Right lobe of liver (tissue), 6 donors: ENCODE data around the gene CC2D2A. TPM values are rescaled to one million over a fixed set of nuclear protein-coding genes. Genes with fewer than 3 reads are reported as not detected.

ENCODE experiments used
- ATAC-seq, 4 donors: fragments of 200-7000 bp; cut with Tn5 transposase; one replicate each; pipeline ENCODE4 v1.9.1; 2020; ENCODE audit warnings: mild to moderate bottlenecking in 4 of 4, moderate library complexity in 4 of 4
- DNase-seq, 3 donors: peaks; one replicate each; pipeline ENCODE4 v3.0.0-alpha.2; 2020
- H3K27ac ChIP-seq, 3 donors: fragments of 200-600 bp; one replicate each; pipeline ENCODE4 v1.8.0; 2022
- H3K27me3 ChIP-seq, 2 donors: fragments of 200-600 bp; one replicate each; pipeline ENCODE4 v1.8.0; 2022
- H3K36me3 ChIP-seq, 4 donors: fragments of 200-600 bp; sonication (generic) in 1 of 4; one replicate each; pipeline versions ENCODE4 v1.5.1 to v1.8.0; 2017 to 2022; ENCODE audit warnings: control low read depth in 1 of 4
- H3K4me1 ChIP-seq, 4 donors: fragments of 200-600 bp; sonication (generic) in 1 of 4; one replicate each; pipeline versions ENCODE4 v1.5.1 to v1.8.0; 2017 to 2022; ENCODE audit warnings: control low read depth in 1 of 4
- H3K4me3 ChIP-seq, 3 donors: fragments of 200-600 bp; one replicate each; pipeline ENCODE4 v1.8.0; 2022
- H3K9me3 ChIP-seq, 4 donors: fragments of 200-600 bp; sonication (generic) in 1 of 4; one replicate each; pipeline versions ENCODE4 v1.5.1 to v1.8.0; 2017 to 2022; ENCODE audit warnings: control low read depth in 1 of 4
- POLR2A ChIP-seq: fragments of 450-650 bp; IDR thresholded peaks from one replicate; pipeline ENCODE4 v1.6.1; 2017; ENCODE audit warnings: antibody characterized with exemption, mild to moderate bottlenecking
- WGBS: methylation state at CpG from one replicate; pipeline ENCODE4 v1.1.6; 2018; ENCODE audit warnings: low coverage, low lambda C conversion rate; ENCODE audit not compliant: insufficient coverage; ENCODE audit errors: missing lambda C conversion rate; 5-methylcytosine and 5-hydroxymethylcytosine counted together
- intact Hi-C, 2 donors: fragments of 100-400 bp; cut with DNase I; formaldehyde crosslinking; loops; one replicate each; pipeline versions ENCODE4 v1.11.2 to v1.14.1; 2022
- total RNA-seq, 6 experiments: library from RNA; depleted of rRNA in 2 of 6; stranded (reverse); fragments of >200 nt in 2 of 6; fragmentation: NEBNext Ultra II Directional in 3 of 6; extraction: Animal tissue kit (Norgen Biotek cat#: 25700) in 3 of 6; gene quantifications; one replicate each; pipeline versions ENCODE4 v1.1.0 to v1.2.4, GENCODE V29; 2016 to 2023
- TF ChIP-seq, protein P1 (sequence below), 4 donors: fragments of 200-600 bp in 3 of 4; fragments of 450-650 bp in 1 of 4; IDR thresholded peaks; one replicate each; pipeline versions ENCODE4 v1.5.1 to v1.8.0; 2016 to 2022; ENCODE audit warnings: antibody characterized with exemption in 4 of 4, mild to moderate bottlenecking in 2 of 4
- donor health status: DM: no; HTN: yes; CAD: no.
- donor health status: DM: no; HTN: no; CAD: no.
- donor health status: DM: no; HTN: no; CAD: no.
- donor health status: DM: no; HTN: yes; CAD: no.
- donor health status: DM: no; HTN: yes; CAD: no.

CC2D2A gene
- total RNA-seq, 6 experiments from 2014 or later = 1.7 to 6.5 (median 3.2) TPM

DNA sequence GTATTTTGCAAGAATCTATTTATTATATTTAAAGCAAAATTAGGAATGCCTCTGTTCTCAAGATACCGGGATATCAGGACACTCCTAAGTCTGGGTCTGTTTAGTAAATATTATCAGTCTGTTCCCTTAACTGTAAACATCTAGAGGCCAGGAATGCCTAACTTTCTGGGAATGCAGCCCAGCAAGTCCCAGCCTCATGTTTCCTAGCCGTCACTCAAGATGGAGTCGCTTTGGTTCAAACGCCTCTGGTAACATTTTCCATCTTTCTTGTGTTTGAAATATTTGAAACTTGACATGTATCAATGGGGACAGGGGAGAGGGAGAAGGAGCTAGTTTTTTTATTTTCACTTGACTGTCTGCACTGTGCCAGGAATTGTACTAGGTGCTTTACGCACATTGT lies 100.1 kb downstream of the CC2D2A start:
- no peak overlapping the region for H3K4me3 ChIP-seq
- intact Hi-C loops = no loop called here
- H3K9me3 ChIP-seq = no peaks in the 10 kb centered on the region
- no peak for ATAC-seq
- 83% methylated on average over 3 of the region's 5 CpGs for WGBS
- no peak for DNase-seq
- no peak overlapping the region for H3K27ac ChIP-seq
- TF ChIP-seq, protein P1, sequence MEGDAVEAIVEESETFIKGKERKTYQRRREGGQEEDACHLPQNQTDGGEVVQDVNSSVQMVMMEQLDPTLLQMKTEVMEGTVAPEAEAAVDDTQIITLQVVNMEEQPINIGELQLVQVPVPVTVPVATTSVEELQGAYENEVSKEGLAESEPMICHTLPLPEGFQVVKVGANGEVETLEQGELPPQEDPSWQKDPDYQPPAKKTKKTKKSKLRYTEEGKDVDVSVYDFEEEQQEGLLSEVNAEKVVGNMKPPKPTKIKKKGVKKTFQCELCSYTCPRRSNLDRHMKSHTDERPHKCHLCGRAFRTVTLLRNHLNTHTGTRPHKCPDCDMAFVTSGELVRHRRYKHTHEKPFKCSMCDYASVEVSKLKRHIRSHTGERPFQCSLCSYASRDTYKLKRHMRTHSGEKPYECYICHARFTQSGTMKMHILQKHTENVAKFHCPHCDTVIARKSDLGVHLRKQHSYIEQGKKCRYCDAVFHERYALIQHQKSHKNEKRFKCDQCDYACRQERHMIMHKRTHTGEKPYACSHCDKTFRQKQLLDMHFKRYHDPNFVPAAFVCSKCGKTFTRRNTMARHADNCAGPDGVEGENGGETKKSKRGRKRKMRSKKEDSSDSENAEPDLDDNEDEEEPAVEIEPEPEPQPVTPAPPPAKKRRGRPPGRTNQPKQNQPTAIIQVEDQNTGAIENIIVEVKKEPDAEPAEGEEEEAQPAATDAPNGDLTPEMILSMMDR (IDR thresholded peaks at IDR 0.05) = no peak
- no peak for TF ChIP-seq POLR2A
- H3K4me1 ChIP-seq = no peaks in the 10 kb centered on the region
- H3K36me3 ChIP-seq = peaks cover 0 to 12% (median 0%) of the 10 kb centered on the region in 4 donors
- no peaks in the 10 kb centered on the region for H3K27me3 ChIP-seq

DNA sequence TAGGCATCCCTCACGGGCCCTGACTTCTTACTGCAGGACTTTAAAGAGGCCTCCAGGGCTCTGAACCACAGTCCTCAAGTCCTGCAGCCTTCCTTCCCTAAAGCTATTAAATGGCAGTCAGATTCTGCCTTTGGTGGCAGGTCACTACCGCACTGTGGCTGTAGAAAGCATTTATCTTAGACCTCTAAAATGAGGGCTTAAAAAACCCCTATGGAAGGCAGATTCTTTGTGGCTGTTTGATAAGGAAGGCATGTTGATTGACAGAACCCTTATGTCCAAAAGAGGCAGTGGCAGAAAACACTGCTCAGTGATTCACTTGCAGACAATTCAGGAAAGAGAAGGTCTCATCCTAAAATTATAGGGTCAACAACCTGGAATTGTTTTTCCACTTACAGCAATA lies 106.3 kb downstream of the CC2D2A start:
- intact Hi-C loops = no loop called here
- no peaks in the 10 kb centered on the region for H3K27me3 ChIP-seq
- no peak overlapping the region for H3K27ac ChIP-seq
- no peak for TF ChIP-seq POLR2A
- TF ChIP-seq, protein P1 (IDR thresholded peaks at IDR 0.05) = no peak
- peaks cover 0 to 2% (median 0%) of the 10 kb centered on the region in 4 donors for H3K36me3 ChIP-seq
- 100% methylated on average over 1 of the region's 2 CpGs for WGBS
- ATAC-seq (no peak), DNase-seq (no peak)
- H3K9me3 ChIP-seq = no peaks in the 10 kb centered on the region
- H3K4me1 ChIP-seq = no peaks in the 10 kb centered on the region
- no peak overlapping the region for H3K4me3 ChIP-seq

DNA sequence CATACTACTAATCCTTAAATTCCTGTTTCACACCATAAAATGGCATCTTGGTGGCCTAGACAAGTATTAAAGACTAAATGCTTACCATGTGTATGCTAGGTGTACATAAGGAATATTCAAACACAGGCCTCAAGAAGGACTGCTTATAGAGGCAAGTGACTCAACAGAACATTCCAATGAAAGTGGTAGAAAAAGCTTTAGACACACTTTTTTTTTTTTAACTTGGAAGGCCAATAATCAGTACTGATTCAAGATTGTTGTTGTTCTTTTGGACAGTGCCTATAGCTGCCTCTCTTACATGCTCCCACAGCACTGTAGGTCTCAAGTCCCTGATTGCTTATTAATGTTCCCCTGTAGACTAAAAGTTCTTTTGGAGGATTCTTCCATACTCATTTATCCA lies 107.8 kb downstream of the CC2D2A start:
- DNase-seq = no peak
- intact Hi-C loops = no loop called here
- peaks cover 0 to 2% (median 0%) of the 10 kb centered on the region in 4 donors for H3K36me3 ChIP-seq
- TF ChIP-seq, protein P1 (IDR thresholded peaks at IDR 0.05) = no peak
- TF ChIP-seq POLR2A = no peak
- H3K9me3 ChIP-seq = no peaks in the 10 kb centered on the region
- no peak for ATAC-seq
- no peaks in the 10 kb centered on the region for H3K4me1 ChIP-seq
- H3K27ac ChIP-seq = no peak overlapping the region
- no peak overlapping the region for H3K4me3 ChIP-seq
- H3K27me3 ChIP-seq = no peaks in the 10 kb centered on the region

DNA sequence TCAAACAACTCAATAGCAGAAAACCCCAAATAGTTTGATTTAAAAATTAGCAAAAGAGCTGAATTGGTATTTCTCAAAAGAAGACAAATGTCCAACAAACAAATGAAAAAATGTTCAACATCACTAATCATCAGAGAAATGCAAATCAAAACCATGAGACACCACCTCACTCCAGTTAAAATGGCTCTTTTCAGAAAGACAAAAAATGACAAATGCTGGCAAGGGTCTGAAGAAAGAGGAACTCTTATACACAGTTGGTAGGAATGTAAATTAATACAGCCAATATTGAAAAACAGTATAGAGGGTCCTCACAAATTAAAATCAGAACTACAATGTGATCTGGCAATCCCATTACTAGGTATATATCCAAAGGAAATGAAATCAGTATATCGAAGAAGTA lies 115.1 kb downstream of the CC2D2A start:
- ATAC-seq (no peak), DNase-seq (no peak)
- WGBS = 100% methylated on average over 1 of the region's 1 CpG
- H3K27me3 ChIP-seq = no peaks in the 10 kb centered on the region
- H3K4me3 ChIP-seq = no peak overlapping the region
- H3K4me1 ChIP-seq = no peaks in the 10 kb centered on the region
- H3K27ac ChIP-seq = no peak overlapping the region
- no peaks in the 10 kb centered on the region for H3K36me3 ChIP-seq
- intact Hi-C loops = no loop called here
- no peaks in the 10 kb centered on the region for H3K9me3 ChIP-seq
- no peak for TF ChIP-seq POLR2A
- TF ChIP-seq, protein P1 (IDR thresholded peaks at IDR 0.05) = no peak

DNA sequence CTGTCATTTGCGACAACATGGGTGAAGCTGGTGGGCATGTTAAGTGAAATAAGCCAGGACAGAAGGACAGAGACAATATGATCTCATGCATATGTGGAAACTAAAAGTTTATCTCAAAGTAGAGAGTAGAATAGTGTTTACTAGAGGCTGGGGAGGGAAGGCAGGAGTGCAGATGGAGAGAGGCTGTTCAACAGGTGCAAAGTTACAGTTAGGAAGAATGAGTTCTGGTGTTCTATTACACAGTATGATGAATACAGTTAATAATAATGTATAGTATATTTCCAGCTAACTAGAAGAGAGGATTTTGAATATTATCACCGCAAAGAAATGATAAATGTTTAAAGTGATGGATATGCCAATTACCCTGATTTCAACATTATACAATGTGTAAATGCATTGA lies 115.6 kb downstream of the CC2D2A start:
- 100% methylated on average over 2 of the region's 2 CpGs for WGBS
- ATAC-seq (no peak), DNase-seq (no peak)
- intact Hi-C loops = no loop called here
- H3K27ac ChIP-seq = no peak overlapping the region
- H3K4me1 ChIP-seq = no peaks in the 10 kb centered on the region
- H3K36me3 ChIP-seq = no peaks in the 10 kb centered on the region
- no peaks in the 10 kb centered on the region for H3K27me3 ChIP-seq
- H3K4me3 ChIP-seq = no peak overlapping the region
- no peaks in the 10 kb centered on the region for H3K9me3 ChIP-seq
- TF ChIP-seq POLR2A = no peak
- TF ChIP-seq, protein P1 (IDR thresholded peaks at IDR 0.05) = no peak
